ENCODE data around the gene CSTA. TPM values are rescaled to one million over a fixed set of nuclear protein-coding genes. Genes with fewer than 3 reads are reported as not detected.

CSTA gene
- total RNA-seq, 1 donor from 2014 or later: 0.41 TPM

- Histone ChIP-seq H3K27ac (ENCODE audit: low read depth, low read length) (peak within 1 kb of the TSS; percentile 70), H3K79me2 (ENCODE audit: insufficient read depth, low read length) (peaks cover 37% of the 10 kb centered on the region), H3K9ac (ENCODE audit: low read length) (peak within 1 kb of the TSS; percentile 89), H3K4me1 (ENCODE audit: insufficient read depth, low read length) (peaks cover 4% of the 10 kb centered on the region), H3K4me2 (ENCODE audit: low read length) (peak within 1 kb of the TSS; percentile 93), H3K4me3 (ENCODE audit: insufficient read depth, low read depth, low read length) (peak within 1 kb of the TSS; percentile 90), H2AFZ (ENCODE audit: low read depth, low read length) (peak within 1 kb of the TSS; percentile 93), H3K36me3 (ENCODE audit: insufficient read depth, low read length) (no peaks in the 10 kb centered on the region), H3K9me3 (ENCODE audit: insufficient read depth, low read depth, low read length) (no peaks in the 10 kb centered on the region), H3K27me3 (ENCODE audit: insufficient read depth, low read length) (no peaks in the 10 kb centered on the region), H4K20me1 (ENCODE audit: insufficient read depth, low read length) (no peaks in the 10 kb centered on the region)
- Mint-ChIP-seq H3K27ac (ENCODE audit: unreplicated experiment) (peak within 1 kb of the TSS; percentile 95), H3K9me3 (ENCODE audit: unreplicated experiment) (no peaks in the 10 kb centered on the region), H3K4me1 (ENCODE audit: low read depth, unreplicated experiment) (peaks cover 7% of the 10 kb centered on the region), H3K27me3 (ENCODE audit: low read depth, unreplicated experiment) (no peaks in the 10 kb centered on the region), H3K36me3 (ENCODE audit: low read depth, unreplicated experiment) (no peaks in the 10 kb centered on the region), H3K4me3 (ENCODE audit: unreplicated experiment) (peak within 1 kb of the TSS; percentile 97)
- FAIRE-seq (no peak), DNase-seq (ENCODE audit: low read depth) (peak; percentile 68)
- TF ChIP-seq, protein P1, sequence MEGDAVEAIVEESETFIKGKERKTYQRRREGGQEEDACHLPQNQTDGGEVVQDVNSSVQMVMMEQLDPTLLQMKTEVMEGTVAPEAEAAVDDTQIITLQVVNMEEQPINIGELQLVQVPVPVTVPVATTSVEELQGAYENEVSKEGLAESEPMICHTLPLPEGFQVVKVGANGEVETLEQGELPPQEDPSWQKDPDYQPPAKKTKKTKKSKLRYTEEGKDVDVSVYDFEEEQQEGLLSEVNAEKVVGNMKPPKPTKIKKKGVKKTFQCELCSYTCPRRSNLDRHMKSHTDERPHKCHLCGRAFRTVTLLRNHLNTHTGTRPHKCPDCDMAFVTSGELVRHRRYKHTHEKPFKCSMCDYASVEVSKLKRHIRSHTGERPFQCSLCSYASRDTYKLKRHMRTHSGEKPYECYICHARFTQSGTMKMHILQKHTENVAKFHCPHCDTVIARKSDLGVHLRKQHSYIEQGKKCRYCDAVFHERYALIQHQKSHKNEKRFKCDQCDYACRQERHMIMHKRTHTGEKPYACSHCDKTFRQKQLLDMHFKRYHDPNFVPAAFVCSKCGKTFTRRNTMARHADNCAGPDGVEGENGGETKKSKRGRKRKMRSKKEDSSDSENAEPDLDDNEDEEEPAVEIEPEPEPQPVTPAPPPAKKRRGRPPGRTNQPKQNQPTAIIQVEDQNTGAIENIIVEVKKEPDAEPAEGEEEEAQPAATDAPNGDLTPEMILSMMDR (IDR thresholded peaks at IDR 0.05; ENCODE audit: insufficient read depth, low read depth, low read length): no peak
- TF ChIP-seq EZH2 (IDR thresholded peaks at IDR 0.05; ENCODE audit: insufficient read depth, low read length): no peak
Observed at GRCh38 chr3:122383771-122384697, 59.0 kb downstream of the CSTA start, which contains the start of gene FAM162A. Gene FAM162A (plus strand): TSS chr3:122384182. CDS start chr3:122384266, 84 bp downstream.

GRCh38 chr3:122387709-122388108 lies 62.7 kb downstream of the CSTA start:
- Mint-ChIP-seq H3K27ac (ENCODE audit: unreplicated experiment) (no peak overlapping the region), H3K36me3 (ENCODE audit: low read depth, unreplicated experiment) (no peaks in the 10 kb centered on the region), H3K9me3 (ENCODE audit: unreplicated experiment) (no peaks in the 10 kb centered on the region), H3K27me3 (ENCODE audit: low read depth, unreplicated experiment) (no peaks in the 10 kb centered on the region), H3K4me1 (ENCODE audit: low read depth, unreplicated experiment) (peaks cover 9% of the 10 kb centered on the region), H3K4me3 (ENCODE audit: unreplicated experiment) (no peak overlapping the region)
- TF ChIP-seq EZH2 (IDR thresholded peaks at IDR 0.05; ENCODE audit: insufficient read depth, low read length): no peak
- TF ChIP-seq, protein P1 (IDR thresholded peaks at IDR 0.05; ENCODE audit: insufficient read depth, low read depth, low read length): no peak
- no peak overlapping the region for H3K4me3 ChIP-seq (ENCODE audit: insufficient read depth, low read depth, low read length)
- no peak for DNase-seq (ENCODE audit: low read depth)
- H2AFZ ChIP-seq (ENCODE audit: low read depth, low read length): no peak overlapping the region
- no peaks in the 10 kb centered on the region for H4K20me1 ChIP-seq (ENCODE audit: insufficient read depth, low read length)
- peaks cover 4% of the 10 kb centered on the region for H3K4me1 ChIP-seq (ENCODE audit: insufficient read depth, low read length)
- peaks cover 7% of the 10 kb centered on the region for H3K79me2 ChIP-seq (ENCODE audit: insufficient read depth, low read length)
- H3K27me3 ChIP-seq (ENCODE audit: insufficient read depth, low read length): no peaks in the 10 kb centered on the region
- H3K4me2 ChIP-seq (ENCODE audit: low read length): no peak overlapping the region
- no peaks in the 10 kb centered on the region for H3K36me3 ChIP-seq (ENCODE audit: insufficient read depth, low read length)
- no peaks in the 10 kb centered on the region for H3K9me3 ChIP-seq (ENCODE audit: insufficient read depth, low read depth, low read length)
- no peak overlapping the region for H3K9ac ChIP-seq (ENCODE audit: low read length)
- no peak for FAIRE-seq
- H3K27ac ChIP-seq (ENCODE audit: low read depth, low read length): no peak overlapping the region

- peaks cover 21% of the 10 kb centered on the region for H3K4me1 Mint-ChIP-seq (ENCODE audit: low read depth, unreplicated experiment)
- H3K4me1 ChIP-seq (ENCODE audit: insufficient read depth, low read length): peaks cover 4% of the 10 kb centered on the region
- no peak for DNase-seq (ENCODE audit: low read depth)
Observed at GRCh38 chr3:122389197-122389596, 64.1 kb downstream of the CSTA start.

More at GRCh38 chr3:122389197-122389596, 64.1 kb downstream of the CSTA start:
- no peaks in the 10 kb centered on the region for H3K36me3 Mint-ChIP-seq (ENCODE audit: low read depth, unreplicated experiment)
- no peaks in the 10 kb centered on the region for H3K36me3 ChIP-seq (ENCODE audit: insufficient read depth, low read length)
- no peaks in the 10 kb centered on the region for H3K9me3 ChIP-seq (ENCODE audit: insufficient read depth, low read depth, low read length)
- H3K79me2 ChIP-seq (ENCODE audit: insufficient read depth, low read length): no peaks in the 10 kb centered on the region
- no peak overlapping the region for H3K27ac Mint-ChIP-seq (ENCODE audit: unreplicated experiment)
- no peaks in the 10 kb centered on the region for H3K27me3 Mint-ChIP-seq (ENCODE audit: low read depth, unreplicated experiment)
- no peak for FAIRE-seq
- H4K20me1 ChIP-seq (ENCODE audit: insufficient read depth, low read length): no peaks in the 10 kb centered on the region
- no peak overlapping the region for H3K27ac ChIP-seq (ENCODE audit: low read depth, low read length)
- H3K27me3 ChIP-seq (ENCODE audit: insufficient read depth, low read length): no peaks in the 10 kb centered on the region
- H3K4me3 Mint-ChIP-seq (ENCODE audit: unreplicated experiment): no peak overlapping the region
- no peaks in the 10 kb centered on the region for H3K9me3 Mint-ChIP-seq (ENCODE audit: unreplicated experiment)
- TF ChIP-seq EZH2 (IDR thresholded peaks at IDR 0.05; ENCODE audit: insufficient read depth, low read length): no peak
- TF ChIP-seq, protein P1 (IDR thresholded peaks at IDR 0.05; ENCODE audit: insufficient read depth, low read depth, low read length): no peak
- H3K4me2 ChIP-seq (ENCODE audit: low read length): no peak overlapping the region
- no peak overlapping the region for H2AFZ ChIP-seq (ENCODE audit: low read depth, low read length)
- H3K4me3 ChIP-seq (ENCODE audit: insufficient read depth, low read depth, low read length): no peak overlapping the region
- no peak overlapping the region for H3K9ac ChIP-seq (ENCODE audit: low read length)
